Inflammatory macrophage treated with lipopolysaccharide for 4 hours (primary cell): ENCODE data around the gene TMEM132D.
"Not testable (repeated sequence)": the region's sequence is repeated elsewhere in the genome, so short reads cannot be mapped to it uniquely, and the experiment has no call there.

Experiments
- DNase-seq: peaks from one replicate; pipeline ENCODE4 v3.0.0-alpha.2; 2020

TMEM132D gene

GRCh38 chr12:129082441-129082840, 821.4 kb downstream of the TMEM132D start:
- no peak for DNase-seq

GRCh38 chr12:129081755-129082250, 822.0 kb downstream of the TMEM132D start:
- no peak for DNase-seq

GRCh38 chr12:129080821-129081220, 823.0 kb downstream of the TMEM132D start:
- DNase-seq: no peak

GRCh38 chr12:129080391-129080790, 823.4 kb downstream of the TMEM132D start:
- DNase-seq: no peak

- DNase-seq: no peak
Observed at GRCh38 chr12:129079719-129080118, 824.1 kb downstream of the TMEM132D start.

- DNase-seq: no peak
Observed at GRCh38 chr12:129076441-129077320, 827.1 kb downstream of the TMEM132D start.

- no peak for DNase-seq
Observed at GRCh38 chr12:129075460-129076208, 828.2 kb downstream of the TMEM132D start.

GRCh38 chr12:129074379-129074778, 829.4 kb downstream of the TMEM132D start:
- DNase-seq: no peak

- DNase-seq: no peak
Observed at GRCh38 chr12:129073157-129073915, 830.5 kb downstream of the TMEM132D start.

- DNase-seq: no peak
Observed at GRCh38 chr12:129071362-129071761, 832.5 kb downstream of the TMEM132D start.

- no peak for DNase-seq
Observed at GRCh38 chr12:129069886-129070285, 833.9 kb downstream of the TMEM132D start.

- DNase-seq: no peak
Observed at GRCh38 chr12:129068684-129069083, 835.1 kb downstream of the TMEM132D start.

- DNase-seq: no peak
Observed at GRCh38 chr12:129067491-129067890, 836.3 kb downstream of the TMEM132D start.

GRCh38 chr12:129064209-129064855, 839.5 kb downstream of the TMEM132D start:
- no peak for DNase-seq

- DNase-seq: no peak
Observed at GRCh38 chr12:129063600-129063999, 840.2 kb downstream of the TMEM132D start.

- no peak for DNase-seq
Observed at GRCh38 chr12:129053232-129053631, 850.6 kb downstream of the TMEM132D start.

GRCh38 chr12:129052373-129052772, 851.5 kb downstream of the TMEM132D start:
- DNase-seq: no peak

GRCh38 chr12:129049917-129050316, 853.9 kb downstream of the TMEM132D start:
- no peak for DNase-seq

- DNase-seq: not testable (repeated sequence)
Observed at GRCh38 chr12:129043334-129043733, 860.5 kb downstream of the TMEM132D start.

GRCh38 chr12:129036135-129036534, 867.7 kb downstream of the TMEM132D start:
- DNase-seq: no peak

- DNase-seq: no peak
Observed at GRCh38 chr12:129034558-129035289, 869.1 kb downstream of the TMEM132D start.

- DNase-seq: no peak
Observed at GRCh38 chr12:129028844-129029243, 875.0 kb downstream of the TMEM132D start.
